SU-DHL-6 (cell line): ENCODE results near the gene RTBDN.

Experiments used
- EZH2phosphoT487 ChIP-seq: fragments of 200-600 bp; sonication (generic), shearing (Covaris generic); conservative IDR thresholded peaks from 2 replicates; pipeline ENCODE4 v1.6.1; 2018; ENCODE audit warnings: mild to moderate bottlenecking, antibody characterized with exemption, low read length, moderate library complexity, mixed read lengths
- TF ChIP-seq, protein P1 (sequence below): fragments of 200-600 bp; sonication (generic); IDR thresholded peaks from one replicate; pipeline ENCODE4 v1.5.1; 2017; ENCODE audit warnings: antibody characterized with exemption, mild to moderate bottlenecking, low read length, moderate library complexity; ENCODE audit not compliant: insufficient read depth, poor library complexity, severe bottlenecking

DNA sequence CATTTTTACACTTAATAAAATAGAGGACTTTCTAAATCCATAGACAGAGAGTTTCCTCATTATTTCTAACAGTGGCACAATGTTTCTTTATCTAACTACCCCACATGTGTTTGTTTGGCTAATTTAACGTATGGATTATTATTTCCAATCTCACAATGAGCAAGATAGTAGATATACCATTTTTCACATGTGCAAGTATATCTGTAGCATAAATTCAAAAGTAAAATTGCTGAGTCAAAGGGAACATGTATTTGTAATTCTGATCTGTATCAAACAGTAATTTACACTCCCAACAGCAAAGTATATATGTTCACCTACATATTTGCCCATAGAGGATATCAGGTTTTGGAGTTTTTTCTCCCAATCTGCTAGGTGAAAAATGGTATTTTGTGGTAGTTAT lies 22.3 kb upstream of the RTBDN start:
- TF ChIP-seq, protein P1, sequence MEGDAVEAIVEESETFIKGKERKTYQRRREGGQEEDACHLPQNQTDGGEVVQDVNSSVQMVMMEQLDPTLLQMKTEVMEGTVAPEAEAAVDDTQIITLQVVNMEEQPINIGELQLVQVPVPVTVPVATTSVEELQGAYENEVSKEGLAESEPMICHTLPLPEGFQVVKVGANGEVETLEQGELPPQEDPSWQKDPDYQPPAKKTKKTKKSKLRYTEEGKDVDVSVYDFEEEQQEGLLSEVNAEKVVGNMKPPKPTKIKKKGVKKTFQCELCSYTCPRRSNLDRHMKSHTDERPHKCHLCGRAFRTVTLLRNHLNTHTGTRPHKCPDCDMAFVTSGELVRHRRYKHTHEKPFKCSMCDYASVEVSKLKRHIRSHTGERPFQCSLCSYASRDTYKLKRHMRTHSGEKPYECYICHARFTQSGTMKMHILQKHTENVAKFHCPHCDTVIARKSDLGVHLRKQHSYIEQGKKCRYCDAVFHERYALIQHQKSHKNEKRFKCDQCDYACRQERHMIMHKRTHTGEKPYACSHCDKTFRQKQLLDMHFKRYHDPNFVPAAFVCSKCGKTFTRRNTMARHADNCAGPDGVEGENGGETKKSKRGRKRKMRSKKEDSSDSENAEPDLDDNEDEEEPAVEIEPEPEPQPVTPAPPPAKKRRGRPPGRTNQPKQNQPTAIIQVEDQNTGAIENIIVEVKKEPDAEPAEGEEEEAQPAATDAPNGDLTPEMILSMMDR: no peak
- TF ChIP-seq EZH2phosphoT487: no peak
